Hepatocyte (in vitro differentiated cells): ENCODE results near the gene ZBED4. TPM values are rescaled to one million over a fixed set of nuclear protein-coding genes. Genes with fewer than 3 reads are reported as not detected.

Experiments used
- DNase-seq: peaks from one replicate; pipeline ENCODE4 v3.0.0-alpha.2; 2016; ENCODE audit warnings: low spot score
- H2AFZ ChIP-seq: fragments of 200-600 bp; sonication (generic); 2 replicates; pipeline ENCODE4 v1.6.0; 2016; ENCODE audit warnings: antibody characterized with exemption, mild to moderate bottlenecking
- H3K27ac ChIP-seq: fragments of 200-600 bp; sonication (generic); 2 replicates; pipeline ENCODE4 v1.5.1; 2016; ENCODE audit warnings: mild to moderate bottlenecking
- H3K27me3 ChIP-seq: fragments of 200-600 bp; sonication (generic); 2 replicates; pipeline ENCODE4 v1.6.1; 2016
- H3K36me3 ChIP-seq: fragments of 200-600 bp; sonication (generic); replicated peaks from 2 replicates; pipeline ENCODE4 v1.5.1; 2016; ENCODE audit warnings: low read depth; ENCODE audit not compliant: insufficient read depth
- H3K4me1 ChIP-seq: fragments of 200-600 bp; sonication (generic); 2 replicates; pipeline ENCODE4 v1.5.1; 2016; ENCODE audit warnings: mild to moderate bottlenecking, moderate library complexity; ENCODE audit not compliant: insufficient read depth
- H3K4me2 ChIP-seq: fragments of 200-600 bp; sonication (generic); 2 replicates; pipeline ENCODE4 v1.6.0; 2016
- H3K4me3 ChIP-seq: fragments of 200-600 bp; sonication (generic); 2 replicates; pipeline ENCODE4 v1.5.1; 2016; ENCODE audit warnings: mild to moderate bottlenecking
- H3K79me2 ChIP-seq: fragments of 200-600 bp; sonication (generic); 2 replicates; pipeline ENCODE4 v1.6.0; 2017; ENCODE audit warnings: mild to moderate bottlenecking
- H3K9me2 ChIP-seq: fragments of 200-600 bp; sonication (generic); replicated peaks from 2 replicates; pipeline ENCODE4 v1.6.0; 2017; ENCODE audit warnings: mild to moderate bottlenecking; ENCODE audit not compliant: insufficient read depth
- H3K9me3 ChIP-seq: fragments of 200-600 bp; sonication (generic); 2 replicates; pipeline ENCODE4 v1.5.1; 2016; ENCODE audit warnings: low read depth, mild to moderate bottlenecking
- H4K20me1 ChIP-seq: fragments of 200-600 bp; sonication (generic); 2 replicates; pipeline ENCODE4 v1.6.0; 2016; ENCODE audit warnings: mild to moderate bottlenecking; ENCODE audit not compliant: insufficient read depth, poor library complexity, severe bottlenecking
- EZH2 ChIP-seq: fragments of 200-600 bp; sonication (generic); IDR thresholded peaks from 2 replicates; pipeline ENCODE4 v1.6.1; 2016; ENCODE audit warnings: antibody characterized with exemption, mild to moderate bottlenecking, borderline replicate concordance
- EZH2phosphoT487 ChIP-seq: fragments of 200-600 bp; sonication (generic); IDR thresholded peaks from one replicate; pipeline ENCODE4 v1.6.1; 2018; ENCODE audit warnings: antibody characterized with exemption, mild to moderate bottlenecking, low read depth, moderate library complexity; ENCODE audit not compliant: unreplicated experiment, severe bottlenecking
- WGBS: methylation state at CpG from one replicate; pipeline ENCODE4 v1.1.6; 2016; ENCODE audit warnings: low lambda C conversion rate; ENCODE audit errors: missing lambda C conversion rate; 5-methylcytosine and 5-hydroxymethylcytosine counted together
- polyA plus RNA-seq: library from polyadenylated mRNA; unstranded; fragments of >200 nt; fragmentation: Nextera tagmentation; extraction: Ambion mirVana; gene quantifications from 2 replicates; pipeline ENCODE4 v1.2.1, GENCODE V29; 2016
- total RNA-seq: library from RNA; depleted of rRNA; stranded (reverse); fragments of >200 nt; gene quantifications from 2 replicates; pipeline ENCODE4 v1.2.3, GENCODE V29; 2014
- TF ChIP-seq, protein P1 (sequence below): fragments of 200-600 bp; sonication (generic); IDR thresholded peaks from 2 replicates; pipeline ENCODE4 v1.5.1; 2016; ENCODE audit warnings: antibody characterized with exemption, mild to moderate bottlenecking; ENCODE audit not compliant: poor library complexity

ZBED4 gene
- total and polyA plus RNA-seq, 2 experiments from 2014 or later = 14.9 to 16.3 TPM

DNA sequence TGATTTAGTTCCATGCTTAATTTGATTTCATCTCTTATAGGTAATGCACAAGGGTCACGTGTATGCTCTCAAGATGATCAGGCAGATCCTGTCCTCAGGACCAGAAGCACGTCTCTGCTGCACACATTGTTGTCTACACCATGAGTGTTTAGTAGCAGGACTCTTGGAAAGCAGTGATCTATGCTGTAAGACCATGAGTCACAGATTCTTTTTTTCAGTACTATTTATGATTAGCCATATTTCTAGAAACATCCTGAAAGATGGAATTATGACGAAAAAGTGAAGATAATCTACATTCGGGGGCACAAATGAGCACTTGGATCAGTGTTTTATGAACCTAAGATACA, 29.6 kb downstream of the ZBED4 start:
- H4K20me1 ChIP-seq = no peaks in the 10 kb centered on the region
- WGBS = 98% methylated on average over 4 of the region's 4 CpGs
- no peaks in the 10 kb centered on the region for H3K4me1 ChIP-seq
- no peak overlapping the region for H2AFZ ChIP-seq
- no peak for TF ChIP-seq EZH2phosphoT487
- peaks cover 86% of the 10 kb centered on the region for H3K79me2 ChIP-seq
- no peaks in the 10 kb centered on the region for H3K9me3 ChIP-seq
- H3K9me2 ChIP-seq = no peaks in the 10 kb centered on the region
- H3K27me3 ChIP-seq = no peaks in the 10 kb centered on the region
- H3K4me2 ChIP-seq = no peak overlapping the region
- no peak overlapping the region for H3K4me3 ChIP-seq
- H3K36me3 ChIP-seq = no peaks in the 10 kb centered on the region
- H3K27ac ChIP-seq = no peak overlapping the region
- no peak for DNase-seq

DNA sequence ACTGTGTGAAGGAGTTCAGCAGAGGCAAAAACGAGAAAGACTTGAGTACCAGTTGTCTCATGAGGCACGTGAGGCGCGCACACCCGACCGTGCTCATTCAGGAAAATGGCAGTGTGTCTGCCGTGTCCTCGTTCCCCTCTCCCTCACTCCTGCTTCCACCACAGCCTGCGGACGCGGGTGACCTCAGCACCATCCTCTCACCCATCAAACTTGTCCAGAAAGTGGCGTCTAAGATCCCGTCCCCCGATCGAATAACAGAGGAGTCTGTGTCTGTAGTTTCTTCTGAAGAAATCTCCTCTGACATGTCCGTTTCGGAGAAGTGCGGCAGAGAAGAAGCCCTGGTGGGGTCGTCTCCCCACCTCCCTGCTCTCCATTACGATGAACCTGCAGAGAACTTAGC, 30.4 kb downstream of the ZBED4 start:
- no peak overlapping the region for H3K4me2 ChIP-seq
- H3K4me3 ChIP-seq = no peak overlapping the region
- H3K79me2 ChIP-seq = peaks cover 85% of the 10 kb centered on the region
- no peaks in the 10 kb centered on the region for H3K27me3 ChIP-seq
- H3K9me3 ChIP-seq = no peaks in the 10 kb centered on the region
- no peaks in the 10 kb centered on the region for H3K36me3 ChIP-seq
- no peaks in the 10 kb centered on the region for H3K9me2 ChIP-seq
- DNase-seq = no peak
- TF ChIP-seq, protein P1, sequence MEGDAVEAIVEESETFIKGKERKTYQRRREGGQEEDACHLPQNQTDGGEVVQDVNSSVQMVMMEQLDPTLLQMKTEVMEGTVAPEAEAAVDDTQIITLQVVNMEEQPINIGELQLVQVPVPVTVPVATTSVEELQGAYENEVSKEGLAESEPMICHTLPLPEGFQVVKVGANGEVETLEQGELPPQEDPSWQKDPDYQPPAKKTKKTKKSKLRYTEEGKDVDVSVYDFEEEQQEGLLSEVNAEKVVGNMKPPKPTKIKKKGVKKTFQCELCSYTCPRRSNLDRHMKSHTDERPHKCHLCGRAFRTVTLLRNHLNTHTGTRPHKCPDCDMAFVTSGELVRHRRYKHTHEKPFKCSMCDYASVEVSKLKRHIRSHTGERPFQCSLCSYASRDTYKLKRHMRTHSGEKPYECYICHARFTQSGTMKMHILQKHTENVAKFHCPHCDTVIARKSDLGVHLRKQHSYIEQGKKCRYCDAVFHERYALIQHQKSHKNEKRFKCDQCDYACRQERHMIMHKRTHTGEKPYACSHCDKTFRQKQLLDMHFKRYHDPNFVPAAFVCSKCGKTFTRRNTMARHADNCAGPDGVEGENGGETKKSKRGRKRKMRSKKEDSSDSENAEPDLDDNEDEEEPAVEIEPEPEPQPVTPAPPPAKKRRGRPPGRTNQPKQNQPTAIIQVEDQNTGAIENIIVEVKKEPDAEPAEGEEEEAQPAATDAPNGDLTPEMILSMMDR = no peak
- TF ChIP-seq EZH2phosphoT487 (no peak), EZH2 (no peak)
- no peaks in the 10 kb centered on the region for H3K4me1 ChIP-seq
- H2AFZ ChIP-seq = no peak overlapping the region
- H3K27ac ChIP-seq = no peak overlapping the region
- WGBS = 97% methylated on average over 20 of the region's 20 CpGs
- no peaks in the 10 kb centered on the region for H4K20me1 ChIP-seq

DNA sequence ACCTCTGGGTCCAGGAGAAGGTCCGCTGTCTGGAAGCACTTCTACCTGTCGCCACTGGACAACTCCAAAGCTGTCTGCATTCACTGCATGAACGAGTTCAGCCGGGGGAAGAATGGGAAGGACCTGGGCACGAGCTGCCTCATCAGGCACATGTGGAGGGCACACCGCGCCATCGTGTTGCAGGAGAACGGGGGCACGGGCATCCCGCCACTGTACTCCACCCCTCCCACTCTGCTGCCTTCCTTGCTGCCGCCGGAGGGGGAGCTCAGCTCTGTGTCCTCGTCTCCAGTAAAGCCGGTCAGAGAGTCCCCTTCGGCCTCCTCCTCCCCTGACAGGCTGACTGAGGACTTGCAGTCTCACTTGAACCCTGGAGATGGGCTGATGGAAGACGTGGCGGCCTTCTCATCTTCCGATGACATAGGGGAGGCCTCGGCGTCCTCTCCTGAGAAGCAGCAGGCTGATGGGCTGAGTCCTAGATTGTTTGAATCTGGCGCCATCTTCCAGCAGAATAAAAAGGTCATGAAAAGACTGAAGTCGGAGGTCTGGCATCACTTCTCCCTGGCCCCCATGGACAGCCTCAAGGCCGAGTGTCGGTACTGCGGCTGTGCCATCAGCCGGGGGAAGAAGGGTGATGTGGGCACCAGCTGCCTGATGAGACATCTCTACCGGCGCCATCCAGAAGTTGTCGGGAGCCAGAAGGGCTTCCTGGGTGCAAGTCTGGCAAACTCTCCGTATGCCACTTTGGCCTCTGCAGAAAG, 31.0 kb downstream of the ZBED4 start:
- no peak overlapping the region for H3K4me2 ChIP-seq
- no peaks in the 10 kb centered on the region for H3K9me2 ChIP-seq
- H2AFZ ChIP-seq = no peak overlapping the region
- no peaks in the 10 kb centered on the region for H4K20me1 ChIP-seq
- H3K4me1 ChIP-seq = no peaks in the 10 kb centered on the region
- no peak for TF ChIP-seq EZH2
- TF ChIP-seq EZH2phosphoT487 = no peak
- TF ChIP-seq, protein P1 = no peak
- no peak overlapping the region for H3K27ac ChIP-seq
- DNase-seq = no peak
- no peaks in the 10 kb centered on the region for H3K36me3 ChIP-seq
- 94% methylated on average over 31 of the region's 31 CpGs for WGBS
- no peaks in the 10 kb centered on the region for H3K9me3 ChIP-seq
- H3K4me3 ChIP-seq = no peak overlapping the region
- H3K79me2 ChIP-seq = peaks cover 88% of the 10 kb centered on the region
- no peaks in the 10 kb centered on the region for H3K27me3 ChIP-seq

DNA sequence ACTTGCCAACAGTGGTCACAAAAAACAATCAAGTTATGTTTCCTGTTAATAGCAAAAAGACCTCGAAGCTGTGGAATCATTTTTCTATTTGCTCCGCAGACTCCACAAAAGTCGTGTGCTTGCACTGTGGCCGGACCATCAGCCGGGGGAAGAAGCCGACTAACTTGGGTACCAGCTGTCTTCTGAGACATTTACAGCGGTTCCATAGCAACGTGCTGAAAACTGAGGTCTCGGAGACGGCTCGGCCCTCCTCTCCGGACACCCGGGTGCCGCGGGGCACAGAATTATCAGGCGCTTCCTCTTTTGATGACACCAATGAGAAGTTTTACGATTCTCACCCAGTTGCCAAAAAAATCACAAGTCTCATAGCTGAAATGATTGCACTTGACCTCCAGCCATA, 31.6 kb downstream of the ZBED4 start:
- H3K4me2 ChIP-seq = no peak overlapping the region
- TF ChIP-seq EZH2phosphoT487 (no peak), EZH2 (no peak)
- TF ChIP-seq, protein P1 = no peak
- WGBS = 98% methylated on average over 17 of the region's 17 CpGs
- H4K20me1 ChIP-seq = no peaks in the 10 kb centered on the region
- no peaks in the 10 kb centered on the region for H3K9me3 ChIP-seq
- H2AFZ ChIP-seq = no peak overlapping the region
- H3K27ac ChIP-seq = no peak overlapping the region
- DNase-seq = no peak
- no peak overlapping the region for H3K4me3 ChIP-seq
- no peaks in the 10 kb centered on the region for H3K27me3 ChIP-seq
- peaks cover 89% of the 10 kb centered on the region for H3K79me2 ChIP-seq
- no peaks in the 10 kb centered on the region for H3K9me2 ChIP-seq
- H3K36me3 ChIP-seq = no peaks in the 10 kb centered on the region
- H3K4me1 ChIP-seq = no peaks in the 10 kb centered on the region
